ENCODE data around the gene S100P. TPM values are rescaled to one million over a fixed set of nuclear protein-coding genes. Genes with fewer than 3 reads are reported as not detected.
"Not testable (repeated sequence)": the region's sequence is repeated elsewhere in the genome, so short reads cannot be mapped to it uniquely, and the experiment has no call there.

Gene S100P
- total RNA-seq, 2 experiments from 2014 or later: 0.37 to 2.5 TPM

DNA sequence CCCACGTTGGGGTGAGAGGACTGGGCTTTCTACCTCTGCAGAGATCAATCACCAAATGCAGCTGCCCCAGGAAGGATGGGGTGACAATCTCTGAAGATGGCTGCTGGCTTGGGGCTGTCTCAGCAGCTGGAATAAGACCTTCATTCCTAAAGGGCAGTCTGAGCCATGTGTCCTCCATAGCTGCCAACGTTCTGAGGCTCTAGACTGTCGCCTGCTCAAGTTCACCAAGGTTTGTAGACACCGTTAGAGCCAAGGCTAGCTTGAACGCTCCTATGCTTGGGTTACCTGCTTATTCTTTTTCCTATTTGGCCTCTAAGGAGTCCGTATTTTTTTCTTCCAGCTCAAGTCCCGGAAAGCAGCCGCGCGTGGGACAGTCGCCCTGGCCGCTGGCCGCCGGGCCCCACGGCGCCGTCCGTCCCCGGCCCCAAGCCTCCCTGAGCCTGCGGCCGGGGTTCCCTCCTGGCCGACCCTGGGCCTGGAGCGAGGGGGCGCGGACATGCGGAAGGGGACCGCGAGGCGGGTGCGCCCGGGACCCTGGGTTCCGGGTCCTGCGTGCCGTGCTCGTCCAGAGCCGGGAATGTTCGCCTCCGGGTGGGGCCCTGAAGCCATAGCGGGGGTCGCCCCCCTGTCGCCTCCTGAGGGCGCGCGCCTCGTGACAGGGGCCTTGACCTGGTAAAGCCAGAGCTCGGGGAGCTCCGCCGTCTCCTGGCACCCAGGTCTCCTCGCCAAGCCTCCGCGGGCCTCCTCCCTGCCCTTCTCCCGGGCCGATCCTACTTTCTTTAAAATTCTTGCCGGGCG lies 29.9 kb upstream of the S100P start:
- DNase-seq: no peak
- Mint-ChIP-seq H3K27ac (peak overlapping the region; percentile 21), H3K4me3 (peak overlapping the region; percentile 70), H3K27me3 (peaks cover 28% of the 10 kb centered on the region), H3K36me3 (peaks cover 2% of the 10 kb centered on the region), H3K9me3 (no peaks in the 10 kb centered on the region), H3K4me1 (peaks cover 4% of the 10 kb centered on the region)

DNA sequence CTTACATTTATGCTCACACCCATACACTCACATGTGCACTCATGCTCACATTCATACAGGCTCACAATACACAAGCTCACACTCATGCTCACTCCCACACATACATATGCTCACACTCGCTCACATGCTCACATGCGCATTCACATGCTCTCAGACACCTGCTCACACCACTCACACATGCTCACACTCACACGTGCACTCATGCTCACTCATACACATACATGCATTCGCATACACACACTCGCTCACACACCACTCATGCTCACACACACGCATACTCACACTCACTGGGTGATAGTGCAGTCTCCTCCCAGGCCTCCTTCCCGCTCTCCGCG lies 28.4 kb upstream of the S100P start:
- Mint-ChIP-seq H3K4me1 (no peaks in the 10 kb centered on the region), H3K36me3 (peaks cover 2% of the 10 kb centered on the region), H3K27me3 (peaks cover 22% of the 10 kb centered on the region), H3K4me3 (no peak overlapping the region), H3K9me3 (no peaks in the 10 kb centered on the region), H3K27ac (no peak overlapping the region)
- DNase-seq: no peak

DNA sequence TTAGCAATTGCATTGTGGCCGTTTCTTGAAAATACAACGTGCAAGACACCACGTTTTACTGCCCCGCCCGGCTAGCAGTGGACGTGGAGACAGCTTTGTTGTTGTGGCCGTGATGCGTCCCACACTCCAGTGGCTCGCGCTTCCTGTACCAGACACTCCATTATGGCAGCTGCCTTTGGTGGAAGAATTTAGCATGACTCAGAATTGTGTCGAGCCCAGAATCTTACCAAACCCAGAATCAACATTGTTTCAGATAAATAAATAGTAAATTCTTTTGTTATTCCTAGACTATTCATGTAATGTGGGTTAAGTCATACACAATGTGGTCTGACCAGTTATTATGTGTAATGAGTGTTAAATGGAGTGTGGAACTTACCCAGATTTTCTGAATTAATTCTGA lies 25.3 kb upstream of the S100P start:
- DNase-seq: no peak
- Mint-ChIP-seq H3K9me3 (peaks cover under 1% of the 10 kb centered on the region), H3K27ac (no peak overlapping the region), H3K36me3 (peaks cover 6% of the 10 kb centered on the region), H3K4me1 (peaks cover 5% of the 10 kb centered on the region), H3K27me3 (peaks cover 6% of the 10 kb centered on the region), H3K4me3 (no peak overlapping the region)

DNA sequence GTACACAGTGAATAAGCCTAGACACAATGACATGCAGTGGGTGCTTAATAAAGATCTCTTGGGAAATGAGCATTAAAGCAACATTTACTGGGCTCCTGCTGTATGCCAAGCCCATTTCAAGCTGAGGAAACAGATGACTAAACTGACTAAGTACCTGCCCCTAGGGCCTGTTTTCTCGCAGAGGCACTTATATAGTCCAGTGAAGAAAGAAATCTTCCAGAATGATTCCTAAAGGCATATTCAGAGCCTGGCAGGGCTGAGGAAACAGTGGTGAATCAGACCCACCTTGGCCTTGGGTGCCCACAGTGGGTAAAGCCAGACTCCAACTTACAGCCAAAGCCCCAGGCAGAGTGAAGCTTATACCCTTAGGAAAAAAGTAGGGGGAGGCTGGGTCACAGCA lies 22.0 kb upstream of the S100P start:
- Mint-ChIP-seq H3K27me3 (no peaks in the 10 kb centered on the region), H3K4me3 (no peak overlapping the region), H3K27ac (no peak overlapping the region), H3K36me3 (peaks cover 27% of the 10 kb centered on the region), H3K4me1 (peaks cover 29% of the 10 kb centered on the region), H3K9me3 (peaks cover 2% of the 10 kb centered on the region)
- no peak for DNase-seq

DNA sequence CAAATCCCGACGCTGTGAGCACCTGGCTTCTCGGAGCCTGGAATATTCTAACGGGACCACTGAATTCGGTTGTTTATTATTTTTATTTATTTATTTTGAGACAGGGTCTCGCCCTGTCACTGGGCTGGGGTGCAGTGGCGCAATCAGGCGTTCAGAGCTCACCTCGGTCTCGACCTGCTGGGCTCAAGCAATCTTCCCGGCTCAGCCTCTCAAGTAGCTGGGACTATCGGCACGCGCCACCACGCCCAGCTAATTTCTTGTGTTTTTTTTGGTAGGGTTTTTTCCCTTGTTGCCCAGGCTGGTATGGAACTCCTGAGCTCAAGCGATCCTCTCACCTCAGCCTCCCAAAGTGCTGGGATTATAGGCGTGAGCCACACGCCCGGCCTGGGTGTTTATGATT lies 21.5 kb upstream of the S100P start:
- no peak overlapping the region for H3K4me3 Mint-ChIP-seq
- H3K27me3 Mint-ChIP-seq: no peaks in the 10 kb centered on the region
- peaks cover 2% of the 10 kb centered on the region for H3K9me3 Mint-ChIP-seq
- H3K4me1 Mint-ChIP-seq: peaks cover 34% of the 10 kb centered on the region
- H3K27ac Mint-ChIP-seq: peak overlapping the region; percentile 40
- DNase-seq: no peak
- H3K36me3 Mint-ChIP-seq: peaks cover 32% of the 10 kb centered on the region

DNA sequence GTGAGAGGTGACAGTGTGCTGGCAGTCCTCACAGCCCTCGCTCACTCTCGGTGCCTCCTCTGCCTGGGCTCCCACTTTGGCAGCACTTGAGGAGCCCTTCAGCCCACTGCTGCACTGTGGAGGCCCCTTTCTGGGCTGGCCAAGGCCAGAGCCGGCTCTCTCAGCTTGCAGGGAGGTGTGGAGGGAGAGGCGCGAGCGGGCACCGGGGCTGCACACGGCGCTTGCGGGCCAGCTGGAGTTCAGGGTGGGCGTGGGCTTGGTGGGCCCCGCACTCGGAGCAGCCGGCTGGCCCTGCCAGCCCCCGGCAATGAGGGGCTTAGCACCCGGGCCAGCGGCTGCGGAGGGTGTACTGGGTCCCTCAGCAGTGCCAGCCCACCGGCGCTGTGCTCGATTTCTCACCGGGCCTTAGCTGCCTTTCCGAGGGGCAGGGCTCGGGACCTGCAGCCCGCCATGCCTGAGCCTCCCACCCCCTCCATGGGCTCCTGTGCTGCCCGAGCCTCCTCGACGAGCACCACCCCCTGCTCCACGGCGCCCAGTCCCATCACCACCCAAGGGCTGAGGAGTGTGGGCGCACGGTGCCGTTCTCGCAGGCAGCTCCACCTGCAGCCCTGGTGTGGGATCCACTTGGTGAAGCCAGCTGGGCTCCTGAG lies 21.0 kb upstream of the S100P start:
- Mint-ChIP-seq H3K4me1 (peaks cover 39% of the 10 kb centered on the region), H3K36me3 (peaks cover 38% of the 10 kb centered on the region), H3K27ac (peak overlapping the region; percentile 97)
- H3K27me3 Mint-ChIP-seq, H3K4me3 Mint-ChIP-seq, DNase-seq, H3K9me3 Mint-ChIP-seq: not testable (repeated sequence)

DNA sequence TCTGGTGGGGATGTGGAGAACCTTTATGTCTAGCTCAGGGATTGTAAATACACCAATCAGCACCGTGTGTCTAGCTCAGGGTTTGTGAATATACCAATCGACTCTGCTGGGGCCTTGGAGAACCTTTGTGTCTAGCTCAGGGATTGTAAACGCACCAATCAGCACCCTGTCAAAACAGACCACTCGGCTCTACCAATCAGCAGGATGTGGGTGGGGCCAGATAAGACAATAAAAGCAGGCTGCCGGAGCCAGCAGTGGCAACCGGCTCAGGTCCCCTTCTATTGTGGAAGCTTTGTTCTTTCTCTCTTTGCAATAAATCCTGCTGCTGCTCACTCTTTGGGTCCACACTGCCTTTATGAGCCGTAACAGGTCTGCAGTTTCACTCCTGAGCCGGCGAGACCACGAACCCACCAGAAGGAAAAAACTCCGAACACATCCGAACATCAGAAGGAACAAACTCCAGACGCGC lies 20.5 kb upstream of the S100P start:
- H3K4me1 Mint-ChIP-seq: peaks cover 41% of the 10 kb centered on the region
- DNase-seq: peak; percentile 75
- H3K9me3 Mint-ChIP-seq, H3K27me3 Mint-ChIP-seq: not testable (repeated sequence)
- H3K27ac Mint-ChIP-seq: peak overlapping the region; percentile 97
- H3K4me3 Mint-ChIP-seq: peak overlapping the region; percentile 90
- peaks cover 39% of the 10 kb centered on the region for H3K36me3 Mint-ChIP-seq

DNA sequence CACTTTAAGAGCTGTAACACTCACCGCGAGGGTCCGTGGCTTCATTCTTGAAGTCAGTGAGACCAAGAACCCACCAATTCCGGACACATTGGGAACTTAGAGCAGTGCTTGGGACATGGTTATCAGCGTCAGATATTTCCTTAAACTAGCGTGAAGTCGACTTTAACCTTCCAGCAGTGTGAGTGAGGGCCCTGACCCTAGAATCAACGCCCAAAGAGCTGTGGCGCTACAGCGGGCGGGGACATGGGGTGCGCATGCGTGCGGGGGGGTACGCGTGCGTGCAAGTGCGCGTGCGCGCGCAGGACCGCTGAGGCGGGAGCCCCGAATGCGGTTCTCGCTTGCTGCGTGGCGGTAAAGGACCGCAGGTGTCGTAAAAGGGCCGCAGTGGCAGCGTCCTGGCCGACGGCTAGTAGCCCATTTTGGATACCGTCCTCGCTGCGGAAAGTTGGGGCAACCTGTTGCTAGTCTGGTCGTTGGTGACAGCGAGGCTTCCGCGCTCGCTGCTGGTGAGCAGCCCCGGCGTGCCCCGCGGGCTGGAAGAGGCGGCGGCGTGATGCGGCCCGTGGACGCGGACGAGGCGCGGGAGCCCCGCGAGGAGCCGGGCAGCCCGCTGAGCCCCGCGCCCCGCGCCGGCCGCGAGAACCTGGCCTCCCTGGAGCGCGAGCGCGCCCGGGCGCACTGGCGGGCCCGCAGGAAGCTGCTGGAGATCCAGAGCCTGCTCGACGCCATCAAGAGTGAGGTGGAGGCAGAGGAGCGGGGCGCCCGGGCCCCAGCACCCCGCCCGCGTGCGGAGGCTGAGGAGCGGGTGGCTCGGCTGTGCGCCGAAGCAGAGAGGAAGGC lies 19.8 kb upstream of the S100P start:
- peaks cover 47% of the 10 kb centered on the region for H3K4me1 Mint-ChIP-seq
- H3K4me3 Mint-ChIP-seq: peak overlapping the region; percentile 90
- peak overlapping the region; percentile 97 for H3K27ac Mint-ChIP-seq
- no peaks in the 10 kb centered on the region for H3K27me3 Mint-ChIP-seq
- H3K36me3 Mint-ChIP-seq: peaks cover 46% of the 10 kb centered on the region
- H3K9me3 Mint-ChIP-seq: peaks cover 2% of the 10 kb centered on the region
- peak; percentile 95 for DNase-seq

DNA sequence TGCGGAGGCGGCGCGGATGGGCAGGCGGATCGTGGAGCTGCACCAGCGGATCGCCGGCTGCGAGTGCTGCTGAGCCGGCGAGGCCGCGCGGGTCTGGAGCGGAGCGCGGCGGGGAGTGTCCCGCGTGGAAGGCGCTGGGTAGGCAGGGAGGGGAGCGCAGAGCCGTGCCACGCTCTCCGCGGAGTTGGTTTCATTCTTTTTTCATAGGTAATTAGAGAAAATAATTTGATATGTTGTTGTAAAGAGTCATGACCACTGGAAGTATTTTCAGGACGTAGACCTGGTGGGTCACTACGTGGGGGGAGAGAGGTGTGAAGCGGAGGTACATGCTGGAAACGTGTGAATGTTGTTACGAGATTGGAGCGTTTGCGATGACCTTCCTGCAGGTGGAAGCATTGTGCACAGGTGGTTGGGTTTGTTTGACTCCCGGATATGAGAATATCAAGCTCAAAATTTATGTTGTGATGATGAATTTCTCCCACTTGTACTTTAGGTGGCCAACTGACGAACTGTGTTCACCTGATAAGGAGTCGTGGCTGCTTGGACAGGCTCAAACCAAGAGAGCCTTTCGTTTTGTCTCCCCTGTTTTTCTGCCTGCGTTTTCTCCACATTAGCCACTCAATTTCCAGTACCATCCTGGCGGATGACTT lies 19.1 kb upstream of the S100P start:
- Mint-ChIP-seq H3K4me1 (peaks cover 50% of the 10 kb centered on the region), H3K36me3 (peaks cover 53% of the 10 kb centered on the region), H3K9me3 (peaks cover 4% of the 10 kb centered on the region), H3K4me3 (peak overlapping the region; percentile 90), H3K27me3 (no peaks in the 10 kb centered on the region), H3K27ac (peak overlapping the region; percentile 97)
- peak; percentile 59 for DNase-seq

DNA sequence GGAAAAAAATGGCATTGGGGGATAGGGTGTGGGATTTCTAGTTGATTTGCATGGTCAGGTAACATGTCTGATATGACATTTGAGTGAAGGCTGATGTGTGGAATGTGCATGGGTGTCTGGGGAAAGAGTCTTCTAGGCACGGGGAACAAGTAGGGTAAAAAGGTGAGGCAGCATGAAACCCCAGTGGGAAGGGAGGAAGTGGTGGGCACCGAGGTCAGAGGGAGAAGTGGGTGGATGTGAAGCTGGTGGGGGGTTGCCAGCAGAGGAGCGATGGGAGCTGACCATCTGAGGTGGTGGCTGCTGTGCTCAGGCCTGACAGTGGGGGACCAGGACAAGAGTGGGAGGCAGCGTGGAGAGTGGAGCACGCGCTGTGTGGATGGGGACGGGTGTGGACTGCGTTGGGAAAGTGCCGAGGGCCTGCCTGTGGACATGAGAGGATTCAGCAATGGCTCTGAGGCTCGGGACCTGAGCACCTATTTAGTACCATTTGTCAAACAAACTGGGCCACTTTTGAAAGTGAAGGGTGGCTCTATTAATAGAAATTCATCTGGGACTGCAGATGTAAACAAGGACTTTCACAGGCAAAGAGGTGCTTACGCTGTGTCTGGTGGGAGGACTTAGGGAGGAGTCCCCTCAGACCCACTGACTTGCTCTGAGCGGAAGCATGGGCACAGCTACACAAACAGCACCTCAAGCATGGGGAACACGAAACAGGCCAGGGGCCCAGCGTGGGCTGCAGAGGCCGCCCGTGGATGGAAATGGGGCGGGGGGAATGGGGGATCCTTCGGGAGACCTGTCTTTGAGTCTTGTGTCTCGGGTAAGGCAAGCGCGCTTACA lies 16.7 kb upstream of the S100P start:
- peaks cover 4% of the 10 kb centered on the region for H3K9me3 Mint-ChIP-seq
- H3K27ac Mint-ChIP-seq: peak overlapping the region; percentile 97
- peaks cover 70% of the 10 kb centered on the region for H3K36me3 Mint-ChIP-seq
- H3K4me3 Mint-ChIP-seq: peak overlapping the region; percentile 90
- DNase-seq: no peak
- H3K27me3 Mint-ChIP-seq: no peaks in the 10 kb centered on the region
- H3K4me1 Mint-ChIP-seq: peaks cover 48% of the 10 kb centered on the region

DNA sequence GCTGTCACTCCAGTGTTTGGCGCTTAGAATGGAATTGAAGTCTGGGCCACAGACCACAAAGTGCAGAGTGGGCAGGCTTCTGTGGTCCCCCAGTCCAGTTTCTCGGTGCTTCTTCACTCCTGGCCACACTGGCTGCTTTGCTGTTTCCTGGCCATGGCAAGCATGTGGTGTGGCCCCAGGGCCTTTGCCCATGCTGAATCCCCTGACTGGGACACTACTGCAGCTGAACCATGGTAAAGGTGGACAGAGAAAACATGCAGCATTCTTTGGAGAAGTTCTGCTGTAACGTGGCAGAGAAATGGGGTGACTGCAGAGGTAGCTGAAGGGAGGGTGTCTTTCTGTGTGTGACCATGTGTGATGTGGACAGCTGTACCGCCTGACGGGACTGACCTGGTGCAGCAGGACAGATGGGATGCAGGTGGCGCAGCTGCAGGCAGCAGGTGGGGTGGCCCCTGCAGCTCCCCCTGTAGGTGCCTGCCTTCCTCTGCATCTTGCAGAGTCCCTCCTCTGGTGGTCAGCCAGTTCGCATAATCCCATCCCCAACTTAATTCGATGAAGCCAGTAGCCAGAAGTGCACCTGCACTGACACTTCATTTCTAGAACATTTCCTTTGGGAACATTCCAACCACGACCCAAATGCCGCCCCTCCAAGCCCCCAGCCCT lies 13.2 kb upstream of the S100P start:
- no peak for DNase-seq
- Mint-ChIP-seq H3K27me3 (no peaks in the 10 kb centered on the region), H3K4me1 (peaks cover 35% of the 10 kb centered on the region), H3K36me3 (peaks cover 56% of the 10 kb centered on the region), H3K27ac (peak overlapping the region; percentile 38), H3K4me3 (no peak overlapping the region), H3K9me3 (peaks cover 2% of the 10 kb centered on the region)

DNA sequence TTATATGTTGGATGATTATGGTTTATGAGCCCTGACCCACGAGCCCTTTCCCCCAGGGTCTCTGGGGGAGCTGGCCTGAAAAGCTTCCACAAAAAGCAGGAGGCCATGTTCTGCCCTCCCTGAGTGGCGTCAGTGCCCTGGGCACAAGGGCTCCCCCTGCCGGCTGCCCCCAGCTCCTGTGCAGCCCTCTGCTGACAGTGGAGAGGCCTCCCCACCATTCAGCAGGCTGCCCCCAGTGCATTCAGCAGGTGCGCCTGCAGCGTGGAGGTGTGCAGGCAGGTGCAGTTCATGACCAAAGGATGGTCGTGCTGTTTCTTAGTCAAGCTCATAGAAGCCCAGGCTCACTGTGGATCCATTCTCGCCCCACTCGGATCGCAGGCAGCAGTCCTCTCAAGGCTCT lies 12.5 kb upstream of the S100P start:
- H3K36me3 Mint-ChIP-seq: peaks cover 49% of the 10 kb centered on the region
- peaks cover 2% of the 10 kb centered on the region for H3K9me3 Mint-ChIP-seq
- H3K27ac Mint-ChIP-seq: peak overlapping the region; percentile 43
- no peak overlapping the region for H3K4me3 Mint-ChIP-seq
- H3K27me3 Mint-ChIP-seq: no peaks in the 10 kb centered on the region
- no peak for DNase-seq
- peaks cover 28% of the 10 kb centered on the region for H3K4me1 Mint-ChIP-seq

DNA sequence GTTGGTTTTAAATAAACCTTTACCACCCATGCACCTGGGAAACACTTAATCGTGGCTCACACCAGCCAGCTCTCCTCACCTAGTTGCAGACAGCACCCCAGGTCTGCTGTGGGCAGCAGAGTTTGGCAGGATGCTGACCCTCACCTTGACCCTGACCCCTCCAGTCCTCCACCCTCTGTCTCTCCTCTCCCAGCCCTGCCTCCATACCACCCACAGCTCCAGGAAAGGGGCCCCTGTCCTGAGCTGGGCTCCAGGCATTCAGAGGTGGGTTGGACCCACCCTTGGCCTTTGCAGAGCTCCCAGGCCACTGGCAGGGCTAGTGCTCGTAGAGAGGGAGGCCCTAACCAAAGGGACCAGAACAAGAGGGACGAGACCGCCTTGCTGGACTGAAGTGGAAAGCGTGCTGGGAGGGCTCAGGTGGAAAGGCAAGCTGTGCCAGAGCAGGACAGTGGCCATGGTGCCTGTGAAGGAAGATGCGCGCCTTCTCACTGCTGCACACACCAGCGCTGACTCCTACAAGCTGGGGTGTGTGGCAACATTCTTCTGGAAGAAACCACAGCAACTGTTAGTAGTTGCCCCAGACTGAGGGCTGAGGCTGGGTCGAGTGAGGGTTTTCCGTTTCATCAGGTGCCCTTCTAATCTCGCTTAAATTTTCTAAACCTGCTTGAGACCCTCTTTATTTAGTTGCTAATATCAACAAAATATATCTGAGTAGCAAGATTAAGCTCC lies 10.7 kb upstream of the S100P start:
- H3K27ac Mint-ChIP-seq: no peak overlapping the region
- peaks cover 21% of the 10 kb centered on the region for H3K4me1 Mint-ChIP-seq
- no peak overlapping the region for H3K4me3 Mint-ChIP-seq
- no peak for DNase-seq
- H3K27me3 Mint-ChIP-seq: no peaks in the 10 kb centered on the region
- H3K9me3 Mint-ChIP-seq: peaks cover 2% of the 10 kb centered on the region
- H3K36me3 Mint-ChIP-seq: peaks cover 34% of the 10 kb centered on the region
